DMS 273 treated with DMSO at 0.1 percent for 48 hours (cell line): Measurements from ENCODE around the gene RHOA.
"Not testable (repeated sequence)": the region's sequence is repeated elsewhere in the genome, so short reads cannot be mapped to it uniquely, and the experiment has no call there.

Source experiments
- DNase-seq: peaks from one replicate; lab custom pipeline; 2025; lab: John Stamatoyannopoulos, UW

RHOA gene

DNA sequence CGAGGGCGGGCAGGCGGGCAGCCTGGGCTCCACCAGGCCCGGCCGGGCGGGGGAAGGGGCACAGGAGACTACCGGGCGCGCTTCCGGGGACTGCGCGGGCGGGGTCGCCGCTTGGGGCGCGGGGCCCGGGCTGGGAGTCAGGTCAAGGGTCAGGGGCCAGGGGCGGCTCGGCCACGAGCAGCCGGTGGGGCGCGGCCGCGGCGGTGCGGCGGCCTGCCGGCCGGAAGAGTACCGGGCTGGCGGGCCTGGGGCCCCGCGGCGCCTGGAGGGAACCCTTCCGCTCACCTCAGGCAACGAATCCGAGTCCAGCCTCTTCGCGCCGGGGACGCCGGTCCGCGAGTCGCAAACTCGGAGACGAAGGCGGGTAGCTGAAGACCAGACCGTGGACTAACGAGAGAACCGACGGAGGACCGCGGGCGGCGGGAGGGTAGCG, 225 bp downstream of the RHOA start:
- no peak for DNase-seq

DNA sequence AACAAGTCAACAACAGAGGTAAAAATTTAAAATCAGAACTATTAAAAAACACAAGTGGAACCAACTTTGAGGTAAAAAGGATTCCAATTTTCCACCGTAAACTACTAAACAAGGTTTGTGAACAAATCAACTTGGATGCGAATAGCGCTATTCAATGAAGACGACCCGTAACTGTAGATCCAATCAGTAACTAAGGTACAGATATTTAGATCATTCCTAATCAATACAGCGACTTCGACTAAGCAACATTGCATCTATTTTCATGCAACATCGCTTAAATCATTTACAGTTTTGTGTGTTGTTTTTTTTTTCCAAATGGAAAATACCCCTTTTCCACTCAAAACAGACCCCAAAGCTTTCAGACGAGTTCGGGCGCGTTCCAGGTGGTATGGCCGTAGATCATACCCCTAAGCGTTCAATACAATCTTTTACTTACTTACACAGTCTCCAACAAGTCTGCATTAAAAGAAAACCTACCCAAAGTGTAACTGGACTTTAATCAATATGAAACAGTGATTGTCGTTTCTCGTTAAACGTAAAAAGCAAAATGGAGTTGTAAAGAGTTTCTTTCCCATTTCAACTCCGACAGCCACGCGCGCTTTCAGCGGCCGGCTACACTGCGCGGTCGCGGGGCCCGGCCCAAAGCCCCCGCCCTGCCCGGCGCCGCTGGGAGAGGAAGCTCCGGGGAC, 786 bp downstream of the RHOA start:
- DNase-seq: no peak

DNA sequence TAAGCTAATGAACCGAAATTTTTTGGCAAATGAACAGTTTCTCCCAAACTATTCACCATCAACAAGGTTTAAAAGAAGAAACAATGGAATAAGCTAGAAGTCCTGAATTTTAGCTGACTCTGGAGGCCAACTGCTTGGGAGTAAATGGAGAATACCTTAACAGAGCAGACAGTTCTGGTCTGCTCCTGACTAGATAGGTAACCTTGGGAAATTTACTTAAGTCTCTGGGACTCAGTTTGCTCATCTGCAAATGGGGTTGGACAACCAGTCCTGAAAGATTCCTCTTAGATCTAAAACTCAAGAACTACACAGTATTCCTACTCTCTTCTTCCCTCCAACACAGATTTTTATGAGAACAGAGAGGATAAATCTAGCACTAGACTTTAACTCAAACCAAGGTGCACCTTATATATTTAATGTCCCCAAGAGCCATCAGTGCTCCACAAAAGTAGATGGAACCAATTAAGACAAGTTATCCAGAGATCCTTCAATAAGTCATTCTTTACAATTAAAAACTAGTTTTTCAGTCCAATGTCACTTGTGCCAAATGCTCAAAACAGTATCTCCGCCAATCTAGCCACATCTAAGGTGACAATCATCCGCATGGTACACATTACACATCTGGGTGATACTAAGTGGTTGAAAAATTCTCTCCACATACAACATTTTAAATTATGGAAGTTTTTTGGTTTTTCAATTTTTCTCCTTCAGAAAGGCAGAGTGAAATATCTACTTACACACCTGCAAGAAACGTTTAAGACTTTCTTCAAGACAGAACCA, 1.5 kb downstream of the RHOA start:
- no peak for DNase-seq

DNA sequence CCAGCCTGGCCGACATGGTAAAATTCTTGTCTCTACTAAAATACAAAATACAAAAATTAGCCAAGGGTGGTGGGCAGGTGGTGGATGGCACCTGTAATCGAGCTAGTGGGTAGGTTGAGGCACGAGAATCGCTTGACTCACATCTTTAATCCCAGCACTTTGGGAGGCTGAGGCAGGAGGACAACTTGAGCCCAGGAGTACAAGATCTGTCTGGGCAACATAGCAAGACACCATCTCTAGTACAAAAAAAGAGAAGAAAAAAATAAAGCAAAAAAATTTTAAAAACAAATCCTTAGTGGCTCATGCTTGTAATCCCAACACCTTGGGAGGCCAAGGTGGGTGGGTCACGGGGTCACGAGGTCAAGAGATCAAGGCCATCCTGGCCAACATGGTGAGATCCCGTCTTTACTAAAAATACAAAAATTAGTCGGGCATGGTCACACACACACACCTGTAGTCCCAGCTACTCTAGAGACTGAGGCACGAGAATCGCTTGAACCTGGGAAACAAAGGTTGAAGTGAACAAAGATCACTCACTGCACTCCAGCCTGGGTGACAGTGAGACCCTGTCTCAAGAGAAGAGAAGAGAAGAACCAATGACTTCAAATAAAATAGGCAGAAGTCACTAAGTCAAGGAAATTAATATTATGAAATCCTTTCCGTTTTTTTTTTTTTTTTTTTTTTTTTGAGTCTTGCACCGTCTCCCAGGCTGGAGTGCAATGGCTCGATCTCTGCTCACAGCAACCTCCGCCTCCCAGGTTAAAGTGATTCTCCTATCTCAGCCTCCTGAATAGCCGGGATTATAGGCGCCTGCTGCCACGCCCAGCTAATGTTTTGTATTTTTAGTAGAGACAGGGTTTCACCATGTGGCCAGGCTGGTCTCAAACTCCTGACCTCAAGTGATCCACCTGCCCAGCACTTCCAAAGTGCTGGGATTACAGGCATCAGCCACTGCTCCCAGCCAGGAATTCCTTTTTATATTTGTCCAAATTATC, 4.9 kb downstream of the RHOA start:
- no peak for DNase-seq

DNA sequence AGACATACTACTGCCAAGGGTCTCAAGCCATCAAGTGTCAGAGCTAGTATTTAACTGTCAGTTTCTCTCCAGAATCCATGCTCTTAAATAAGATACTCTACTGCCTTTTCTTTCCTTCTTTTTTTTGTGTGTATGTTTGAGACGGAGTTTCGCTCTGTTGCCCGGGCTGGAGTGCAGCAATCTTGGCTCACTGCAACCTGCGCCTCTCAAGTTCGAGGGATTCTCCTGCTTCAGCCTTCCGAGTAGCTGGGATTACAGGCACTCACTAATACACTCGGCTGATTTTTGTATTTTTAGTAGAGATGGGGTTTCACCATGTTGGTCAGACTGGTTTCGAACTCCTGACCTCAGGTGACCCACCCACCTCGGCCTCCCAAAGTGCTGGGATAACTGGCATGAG, 6.2 kb downstream of the RHOA start:
- DNase-seq: not testable (repeated sequence)

DNA sequence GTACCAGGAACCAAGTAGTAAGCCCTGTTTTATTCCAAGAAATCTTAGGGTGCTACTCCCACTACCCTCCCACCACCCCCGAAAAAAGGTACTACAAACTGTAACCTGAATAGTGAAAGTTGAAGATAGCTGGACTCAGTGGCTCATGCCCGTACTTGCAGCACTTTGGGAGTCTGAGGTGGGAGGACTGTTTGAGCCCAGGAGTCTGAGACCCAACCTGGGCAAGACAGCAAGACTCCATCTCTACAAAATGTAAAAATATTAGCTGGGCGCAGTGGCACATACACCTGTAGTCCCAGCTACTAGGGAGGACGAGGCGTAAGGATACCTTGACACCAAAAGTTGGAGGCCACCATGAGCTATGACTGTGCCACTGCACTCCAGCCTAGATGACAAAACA, 7.9 kb downstream of the RHOA start:
- no peak for DNase-seq

DNA sequence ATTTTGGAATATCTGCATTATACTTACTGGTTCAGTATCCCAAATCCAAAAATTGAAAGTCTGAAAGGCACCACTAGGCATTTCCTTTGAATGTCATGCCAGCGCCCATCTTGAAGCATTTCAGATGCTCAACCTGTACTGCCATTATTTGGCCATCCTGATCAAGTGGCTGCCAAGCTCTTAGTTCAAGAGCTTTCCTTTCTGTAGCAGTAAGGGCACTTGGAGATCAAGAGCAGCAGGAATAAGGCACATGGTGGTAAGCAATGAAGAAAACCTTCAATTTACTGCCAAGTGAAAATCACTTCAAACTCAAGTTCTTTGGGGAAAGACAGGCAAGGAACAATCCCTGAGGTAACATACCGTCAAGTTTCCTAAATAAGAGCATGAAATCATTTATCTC, 10.0 kb downstream of the RHOA start:
- DNase-seq: no peak

DNA sequence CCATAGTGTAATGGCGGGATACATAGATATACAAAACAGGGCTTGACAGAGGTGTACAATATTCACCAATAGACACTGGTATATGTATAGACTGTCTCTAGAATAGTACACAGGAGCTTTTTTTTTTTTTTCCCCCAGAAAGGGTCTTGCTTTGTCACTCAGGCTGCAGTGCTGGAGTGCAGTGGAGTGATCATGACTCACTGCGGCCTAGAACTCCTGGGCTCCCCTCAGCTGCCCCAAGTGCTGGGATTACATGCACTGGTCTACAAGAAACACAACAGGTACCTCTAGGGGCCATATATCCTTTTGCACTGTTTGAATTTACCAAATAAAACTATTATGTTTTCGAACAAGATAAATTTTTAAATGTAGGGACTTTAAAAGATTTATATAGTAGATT, 12.3 kb downstream of the RHOA start:
- no peak for DNase-seq

DNA sequence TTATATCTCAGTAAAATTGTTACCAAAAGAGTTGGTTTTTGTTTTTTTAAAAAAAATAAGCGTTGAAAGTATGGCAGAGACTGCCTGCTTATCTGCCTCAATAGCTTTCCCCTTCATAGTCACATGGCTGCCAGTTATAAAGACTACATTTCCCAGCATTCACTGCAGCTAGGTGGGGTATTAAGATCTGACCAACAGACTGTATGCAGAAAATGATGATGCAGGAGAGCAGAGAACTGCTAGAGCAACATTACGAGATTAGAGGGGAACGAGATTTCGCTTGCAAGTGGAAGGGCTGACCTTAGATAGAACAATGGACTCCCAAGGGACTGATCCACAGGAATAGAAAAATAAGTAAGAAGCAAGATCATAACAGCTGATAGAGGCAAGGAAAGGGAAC, 14.3 kb downstream of the RHOA start:
- no peak for DNase-seq

DNA sequence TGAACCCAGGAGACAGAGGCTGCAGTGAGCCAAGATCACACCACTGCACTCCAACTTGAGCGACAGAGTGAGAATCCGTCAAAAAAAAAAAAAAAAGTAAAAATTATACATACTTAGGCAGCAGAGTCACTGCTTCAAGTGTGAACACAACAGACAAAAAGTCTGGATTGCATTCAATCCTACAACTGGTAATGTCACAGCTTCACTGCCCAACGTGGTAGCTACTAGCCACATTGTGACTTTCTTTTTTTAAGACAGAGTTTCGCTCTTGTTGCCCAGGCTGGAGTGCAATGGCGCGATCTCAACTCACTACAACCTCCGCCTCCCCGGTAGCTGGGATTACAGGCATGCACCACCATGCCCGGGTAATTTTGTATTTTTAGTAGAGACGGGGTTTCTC, 20.5 kb downstream of the RHOA start:
- not testable (repeated sequence) for DNase-seq

DNA sequence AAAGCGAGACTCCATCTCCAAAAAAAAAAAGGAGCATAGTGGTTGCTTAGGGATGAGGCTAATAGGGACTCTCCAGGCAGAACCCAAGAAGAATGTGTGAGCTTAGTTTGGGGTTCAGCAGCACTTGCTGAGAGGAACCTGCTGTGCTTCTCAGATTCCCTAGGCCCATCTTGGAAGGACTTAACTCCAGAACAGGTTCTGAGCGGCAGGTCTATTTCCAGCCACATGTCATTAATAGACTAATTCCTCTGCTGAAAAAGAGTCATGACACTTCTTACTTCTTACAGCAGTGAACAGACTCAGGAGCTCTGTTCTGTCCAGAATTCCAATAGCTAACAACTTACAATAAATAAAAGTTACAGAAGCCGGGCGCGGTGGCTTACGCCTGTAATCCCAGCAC, 22.5 kb downstream of the RHOA start:
- DNase-seq: no peak

DNA sequence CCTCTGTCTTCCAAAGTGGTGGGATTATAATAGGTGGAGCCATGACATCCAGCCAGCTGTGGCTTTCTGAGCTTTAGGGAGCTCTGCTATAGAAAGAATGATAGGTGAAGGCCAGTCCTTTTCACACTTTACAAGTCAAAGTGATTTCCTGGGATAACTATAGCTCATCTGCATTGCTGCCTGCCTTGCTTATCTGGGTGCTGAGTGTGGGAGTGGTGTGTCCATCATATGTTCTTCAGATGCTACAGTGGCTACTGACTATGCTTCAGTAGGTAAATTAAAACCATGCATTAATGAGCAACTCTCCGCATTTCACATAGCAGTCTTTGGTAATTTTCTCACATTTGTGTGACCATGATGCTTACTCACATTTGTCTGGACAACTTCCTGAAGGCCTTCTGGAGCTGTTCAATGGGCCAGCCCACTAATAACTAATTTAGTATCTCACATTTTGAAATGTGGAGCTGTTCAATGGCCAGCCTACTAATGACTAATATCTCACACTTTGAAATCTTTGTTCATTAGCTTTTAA, 23.4 kb downstream of the RHOA start:
- no peak for DNase-seq

DNA sequence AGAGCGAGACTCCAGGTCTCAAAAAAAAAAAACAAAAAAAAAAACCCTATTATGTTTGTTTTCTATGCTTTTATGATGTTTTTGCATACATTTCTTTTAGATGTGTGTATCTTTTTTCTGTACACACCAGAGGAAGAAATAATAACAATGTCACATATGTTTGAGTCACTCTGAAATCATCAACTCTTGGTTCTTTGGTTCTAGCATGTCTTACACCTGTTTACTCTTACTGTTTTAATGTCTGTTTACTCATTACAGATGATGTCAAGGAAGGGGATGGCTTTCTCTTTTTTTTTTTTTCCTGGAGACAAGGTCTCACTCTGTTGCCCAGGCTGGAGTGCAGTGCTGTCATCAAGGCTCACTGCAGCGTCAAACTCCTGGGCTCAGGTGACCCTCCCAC, 24.1 kb downstream of the RHOA start:
- DNase-seq: no peak

DNA sequence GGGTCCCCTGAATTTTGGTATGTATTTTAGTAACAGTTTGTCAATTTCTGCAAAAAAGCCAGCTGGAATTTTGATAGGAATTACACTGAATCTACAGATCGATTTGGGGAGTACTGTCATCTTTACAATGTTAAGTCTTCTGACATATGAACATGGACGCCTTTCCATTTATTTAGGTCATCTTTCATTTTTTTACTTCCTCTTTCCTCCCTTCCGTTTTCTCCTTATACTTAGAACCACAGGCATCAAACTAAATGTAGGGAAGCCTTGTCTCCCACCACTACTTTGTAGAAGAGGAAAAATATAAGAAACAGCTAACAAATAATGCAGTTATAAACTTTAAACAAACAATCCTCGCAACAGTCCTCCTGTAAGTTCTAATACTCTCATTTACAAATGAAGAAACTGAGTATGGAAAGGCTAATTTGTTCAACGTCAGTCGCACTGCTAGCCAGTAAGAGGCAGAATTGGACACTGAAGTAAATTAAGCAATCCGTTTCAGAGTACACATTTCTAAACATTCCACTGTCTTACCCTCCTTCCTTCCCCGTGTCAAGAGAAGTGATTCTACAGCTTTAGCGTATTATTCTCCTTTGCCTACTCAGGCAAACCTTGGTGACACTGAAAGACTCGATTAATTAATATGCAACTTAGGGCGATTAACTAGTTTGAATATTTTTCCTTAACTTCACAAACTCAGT, 25.6 kb downstream of the RHOA start:
- no peak for DNase-seq

DNA sequence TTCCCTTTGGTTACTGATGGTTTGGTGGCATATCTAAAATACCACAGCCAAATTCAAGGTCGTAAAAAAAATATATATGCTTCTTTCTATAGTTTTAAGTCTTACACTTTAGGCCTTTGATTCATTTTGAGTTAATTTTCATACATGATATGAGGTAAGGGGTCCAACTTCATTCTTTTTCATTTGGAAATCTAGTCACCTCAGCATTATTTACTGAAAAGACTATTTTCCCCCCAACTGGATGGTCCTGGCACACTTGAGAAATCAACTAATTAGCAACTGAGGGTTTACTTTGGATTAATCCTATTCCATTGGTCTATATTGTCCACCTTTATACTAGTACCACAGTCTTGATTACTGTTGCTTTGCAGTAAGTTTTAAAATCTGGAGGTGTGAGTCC, 26.2 kb downstream of the RHOA start:
- no peak for DNase-seq

DNA sequence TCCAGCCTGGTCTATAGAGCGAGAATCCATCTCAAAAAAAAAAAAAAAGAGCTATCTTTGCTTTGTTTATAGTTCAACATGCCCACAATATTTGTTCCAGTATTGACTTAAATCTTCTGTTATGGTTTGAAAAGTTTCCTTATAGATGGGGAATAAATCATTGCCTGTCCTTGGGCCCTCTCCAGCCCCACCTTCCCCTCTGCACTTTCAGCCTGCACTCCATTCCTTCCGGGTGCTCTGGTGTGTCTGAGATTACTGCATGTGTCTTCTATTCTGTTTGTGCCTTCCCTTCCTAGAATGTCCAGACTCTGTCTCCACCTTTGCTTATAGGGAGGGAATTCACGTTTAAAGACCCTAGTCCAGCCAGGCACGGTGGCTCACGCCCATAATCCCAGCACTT, 28.4 kb downstream of the RHOA start:
- no peak for DNase-seq

DNA sequence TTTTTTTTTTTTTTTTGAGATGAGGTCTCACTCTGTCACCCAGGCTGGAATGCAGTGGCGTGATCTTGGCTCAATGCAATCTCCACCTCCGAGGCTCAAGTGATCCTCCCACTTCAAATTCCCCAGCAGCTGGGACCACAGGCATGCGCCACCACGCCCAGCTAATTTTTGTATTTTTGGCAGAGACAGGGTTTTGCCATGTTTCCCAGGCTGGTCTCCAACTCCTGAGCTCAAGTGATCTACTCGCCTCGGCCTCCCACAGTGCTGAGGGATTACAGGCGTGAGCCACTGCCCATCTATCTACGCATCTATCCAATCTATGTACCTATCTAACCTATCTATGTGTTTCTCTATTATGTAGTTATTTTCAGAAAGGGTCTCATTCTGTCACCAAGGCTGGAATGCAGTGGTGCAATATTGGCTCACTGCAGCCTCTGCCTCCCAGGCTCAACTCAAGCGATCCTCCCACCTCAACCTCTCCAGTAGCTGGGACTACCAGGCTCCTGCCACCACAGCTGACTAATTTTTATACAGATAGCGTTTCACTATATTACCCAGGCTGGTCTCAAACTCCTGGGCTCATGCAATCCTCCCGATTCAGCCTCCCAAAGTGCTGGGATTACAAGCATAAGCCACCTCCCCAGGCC, 33.4 kb downstream of the RHOA start:
- no peak for DNase-seq

DNA sequence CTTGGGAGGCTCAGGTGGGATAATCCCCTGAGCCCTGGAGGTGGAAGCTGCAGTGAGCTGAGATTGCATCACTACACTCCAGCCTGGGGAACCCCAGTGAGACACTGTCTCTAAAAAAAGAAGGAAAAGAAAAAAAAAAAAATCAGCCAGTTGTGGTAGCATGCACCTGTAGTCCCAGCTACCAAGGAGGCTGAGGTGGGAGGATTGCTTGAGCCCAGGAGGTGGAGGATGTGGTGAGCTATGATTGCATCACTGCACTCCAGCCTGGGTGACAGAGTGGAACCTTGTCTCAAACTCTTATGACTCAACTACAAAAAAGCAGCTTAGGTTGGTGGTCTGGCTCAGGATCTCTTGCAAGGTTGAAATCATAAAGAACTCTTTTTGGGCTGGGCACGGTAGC, 34.3 kb downstream of the RHOA start:
- DNase-seq: no peak

DNA sequence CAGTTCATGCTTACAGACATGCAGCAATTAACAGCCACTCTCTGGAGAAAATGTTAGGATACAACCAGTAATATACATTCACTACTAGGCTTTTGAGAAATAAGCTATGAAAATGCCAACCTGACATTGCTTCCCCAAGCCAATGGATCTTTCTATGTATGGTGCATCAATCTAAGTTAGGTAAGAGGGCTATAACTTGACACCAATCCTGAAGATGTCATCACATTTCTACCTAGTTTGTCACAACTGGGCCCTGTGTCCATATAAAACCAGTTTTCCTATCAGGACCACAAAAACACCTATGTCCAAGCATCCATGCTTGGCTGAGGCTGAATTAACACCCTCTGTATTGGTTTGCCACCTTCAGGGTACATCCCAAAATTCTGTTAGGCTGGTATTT, 39.8 kb downstream of the RHOA start:
- DNase-seq: no peak

DNA sequence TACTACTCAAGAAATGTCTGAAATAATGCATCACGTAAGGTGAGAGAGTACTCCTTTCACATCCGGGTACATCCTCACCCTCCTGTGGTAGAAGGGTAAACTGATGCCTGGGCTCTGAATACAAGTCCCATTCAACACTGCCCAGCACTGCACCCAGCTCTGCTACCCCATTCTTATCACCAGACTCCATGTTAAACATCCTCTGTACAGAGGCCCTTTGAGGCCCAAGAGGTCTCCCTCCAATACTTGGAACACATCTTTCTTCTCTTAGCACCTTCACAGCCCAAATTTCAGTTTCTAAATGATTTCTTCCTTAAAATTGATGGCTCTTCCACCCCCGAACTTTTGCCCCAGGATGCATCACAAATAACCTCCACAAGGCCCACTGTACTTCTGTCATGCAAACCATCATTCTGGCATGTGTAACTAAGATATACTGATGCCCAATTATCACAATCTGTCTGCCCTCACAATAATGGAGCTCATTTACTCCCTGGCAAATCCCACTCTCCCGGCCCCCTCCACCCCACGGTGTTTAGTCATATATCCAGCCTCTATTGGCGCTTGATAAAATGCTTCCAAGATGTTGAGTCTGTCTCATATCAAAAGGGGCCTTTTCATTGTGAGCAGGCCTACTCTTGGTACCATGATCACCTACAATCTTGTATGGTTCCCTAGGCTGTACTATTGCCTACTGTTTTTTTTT, 41.0 kb downstream of the RHOA start:
- no peak for DNase-seq

DNA sequence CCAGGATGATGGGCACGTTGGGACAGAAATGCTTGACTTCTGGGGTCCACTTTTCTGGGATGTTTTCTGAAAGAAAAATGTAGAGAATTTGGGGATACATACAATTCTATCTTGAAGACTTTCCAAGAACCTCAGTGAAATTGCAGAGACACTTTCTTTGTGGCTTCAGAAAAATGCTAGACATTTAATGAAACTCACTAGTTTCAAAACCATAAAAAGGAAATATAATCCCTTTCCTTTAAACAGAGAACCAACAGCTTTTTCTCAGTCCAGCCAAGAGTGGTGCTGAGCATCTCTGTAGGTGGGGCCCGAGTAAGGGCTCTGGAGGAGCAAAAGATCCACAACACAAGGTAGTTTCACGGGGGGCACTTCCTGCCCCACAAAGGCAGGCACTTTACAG, 49.2 kb downstream of the RHOA start:
- DNase-seq: no peak
